ENCODE measurements around the gene SLC13A3.

DNA sequence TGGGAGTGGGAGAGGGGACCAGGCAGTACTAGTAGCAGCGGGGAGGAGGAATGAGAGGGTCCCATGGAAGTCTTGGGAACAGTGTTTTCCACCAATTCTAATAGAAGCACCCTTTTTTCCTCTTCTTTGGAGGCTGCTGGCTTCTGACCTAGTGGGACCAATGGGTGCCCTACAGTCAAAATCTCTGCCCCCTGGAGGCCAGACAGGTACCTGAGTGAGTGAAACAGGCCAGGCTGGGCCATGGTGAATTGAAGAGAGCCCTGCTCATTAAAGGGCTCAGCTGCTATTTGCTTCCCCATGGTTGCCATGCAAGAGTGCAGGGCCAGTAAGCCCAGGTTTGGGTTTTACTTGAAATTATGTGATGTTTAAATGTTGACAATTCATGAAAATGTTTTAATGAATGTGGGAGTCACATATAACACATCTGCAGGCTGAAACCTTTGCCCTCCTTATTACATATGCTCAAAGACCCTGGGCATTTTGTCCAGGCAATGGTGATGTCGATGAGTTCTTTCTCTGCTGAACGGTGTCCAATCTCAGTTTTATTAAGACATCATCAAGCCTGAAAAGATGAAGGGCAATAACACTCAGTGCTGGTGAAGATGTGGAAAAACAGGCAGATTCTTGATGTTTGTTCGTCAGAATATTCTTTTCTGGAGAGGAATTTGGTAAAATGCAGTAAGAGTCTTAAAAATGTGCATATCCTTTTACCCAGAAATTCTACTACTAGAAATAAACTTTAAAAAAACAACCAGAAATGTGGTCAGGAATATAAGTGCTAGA, 58.5 kb downstream of the SLC13A3 start:
- no peak for TF ChIP-seq POLR2A (IDR thresholded peaks at IDR 0.05)
- no peak for TF ChIP-seq CTCF (IDR thresholded peaks at IDR 0.05 in 4 of 5, conservative IDR thresholded peaks at IDR 0.05 in 1 of 5)

Data from gastrocnemius medialis (tissue), 4 donors.